Skeletal muscle satellite cell (primary cell): ENCODE measurements around the gene DDX41.
"Not testable (repeated sequence)": the region's sequence is repeated elsewhere in the genome, so short reads cannot be mapped to it uniquely, and the experiment has no call there.

Experiments
- H3K27me3 ChIP-seq: 2 replicates; pipeline ENCODE4 v1.7.0; 2013; ENCODE audit warnings: low read length; ENCODE audit not compliant: control insufficient read depth, insufficient read depth
- H3K36me3 ChIP-seq: 2 replicates; pipeline ENCODE4 v1.7.0; 2013; ENCODE audit warnings: mild to moderate bottlenecking, control low read depth, low read length; ENCODE audit not compliant: insufficient read depth
- H3K4me1 ChIP-seq: 2 replicates; pipeline ENCODE4 v1.7.0; 2013; ENCODE audit warnings: low read length; ENCODE audit not compliant: control insufficient read depth, insufficient read depth
- H3K4me2 ChIP-seq: 2 replicates; pipeline ENCODE4 v1.7.0; 2013; ENCODE audit warnings: mild to moderate bottlenecking, low read length
- H3K4me3 ChIP-seq: 2 replicates; pipeline ENCODE4 v1.7.0; 2013; ENCODE audit warnings: low read length
- H3K9ac ChIP-seq: 2 replicates; pipeline ENCODE4 v1.7.0; 2013; ENCODE audit warnings: mild to moderate bottlenecking, low read depth, low read length, moderate library complexity
- H3K9me3 ChIP-seq: replicated peaks from 2 replicates; pipeline ENCODE4 v1.7.0; 2013; ENCODE audit warnings: mild to moderate bottlenecking, control low read depth, low read length

The DDX41 gene

DNA sequence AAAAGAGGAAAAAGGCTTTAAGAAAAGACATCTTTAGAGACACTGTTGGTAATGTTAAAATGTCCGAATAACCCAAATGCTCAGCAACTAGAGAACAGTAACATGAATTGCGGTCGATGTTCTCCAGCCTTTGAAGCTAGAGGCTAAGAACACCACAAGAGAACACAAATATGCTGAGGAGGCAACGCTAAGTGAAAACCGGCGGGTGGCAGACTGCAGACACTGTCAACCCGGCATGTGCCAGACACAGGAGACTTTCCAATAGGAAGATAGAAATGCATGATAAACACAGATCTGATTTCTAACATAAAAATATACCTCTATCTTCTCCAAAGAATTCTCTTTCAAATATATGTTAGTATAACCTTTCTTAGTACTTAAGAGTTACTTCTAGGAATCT lies 18.4 kb upstream of the DDX41 start:
- peaks cover 53% of the 10 kb centered on the region for H3K36me3 ChIP-seq
- no peaks in the 10 kb centered on the region for H3K27me3 ChIP-seq
- H3K4me3 ChIP-seq = no peak overlapping the region
- H3K9ac ChIP-seq = no peak overlapping the region
- peaks cover 39% of the 10 kb centered on the region for H3K4me1 ChIP-seq
- H3K9me3 ChIP-seq = no peaks in the 10 kb centered on the region
- H3K4me2 ChIP-seq = no peak overlapping the region

DNA sequence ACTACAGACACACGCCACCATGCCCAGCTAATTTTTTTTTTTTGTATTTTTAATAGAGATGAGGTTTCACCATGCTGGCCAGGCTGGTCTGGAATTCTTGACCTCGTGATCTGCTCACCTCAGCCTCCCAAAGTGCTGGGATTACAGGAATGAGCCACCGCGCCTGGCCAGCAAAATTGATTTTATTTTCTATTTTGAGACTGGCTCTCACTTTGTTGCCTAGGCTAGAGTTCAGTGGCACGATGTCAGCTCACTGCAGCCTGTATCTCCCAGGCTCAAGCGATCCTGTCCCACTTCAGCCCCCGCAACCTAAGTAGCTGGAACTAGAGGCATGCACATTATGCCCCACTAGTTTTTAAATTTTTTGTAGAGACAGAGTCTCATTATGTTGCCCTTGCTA lies 17.7 kb upstream of the DDX41 start:
- H3K4me3 ChIP-seq, H3K27me3 ChIP-seq, H3K9me3 ChIP-seq, H3K9ac ChIP-seq, H3K4me2 ChIP-seq: not testable (repeated sequence)
- H3K4me1 ChIP-seq = peaks cover 34% of the 10 kb centered on the region
- peaks cover 60% of the 10 kb centered on the region for H3K36me3 ChIP-seq

- Histone ChIP-seq H3K9ac (no peak overlapping the region), H3K9me3 (no peaks in the 10 kb centered on the region), H3K36me3 (peaks cover 67% of the 10 kb centered on the region), H3K4me3 (no peak overlapping the region), H3K4me2 (no peak overlapping the region), H3K4me1 (peaks cover 4% of the 10 kb centered on the region), H3K27me3 (no peaks in the 10 kb centered on the region)
Observed at GRCh38 chr5:177531209-177531940, 14.6 kb upstream of the DDX41 start.

DNA sequence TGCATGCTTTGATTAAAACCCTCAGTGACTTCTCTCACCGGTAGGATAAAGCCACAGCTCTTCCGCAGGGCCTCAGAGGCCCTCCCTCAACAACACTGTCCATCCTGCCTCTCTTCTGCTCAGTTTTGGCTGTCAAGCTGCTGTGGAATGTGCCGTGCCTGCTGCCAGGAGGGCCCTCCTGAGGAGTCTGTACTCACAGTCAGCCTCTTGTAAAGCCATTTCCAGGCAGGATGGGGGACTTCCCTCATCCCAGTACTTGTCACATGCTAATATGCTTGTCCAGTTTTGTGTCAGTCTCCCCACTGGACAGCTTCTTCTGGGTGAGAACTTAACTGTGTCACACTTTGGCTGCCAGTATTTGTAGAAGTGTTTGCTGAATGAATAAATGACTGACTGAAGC lies 13.9 kb upstream of the DDX41 start:
- Histone ChIP-seq H3K4me3 (no peak overlapping the region), H3K4me2 (no peak overlapping the region), H3K9me3 (no peaks in the 10 kb centered on the region), H3K4me1 (no peaks in the 10 kb centered on the region), H3K36me3 (peaks cover 75% of the 10 kb centered on the region), H3K9ac (no peak overlapping the region), H3K27me3 (no peaks in the 10 kb centered on the region)

DNA sequence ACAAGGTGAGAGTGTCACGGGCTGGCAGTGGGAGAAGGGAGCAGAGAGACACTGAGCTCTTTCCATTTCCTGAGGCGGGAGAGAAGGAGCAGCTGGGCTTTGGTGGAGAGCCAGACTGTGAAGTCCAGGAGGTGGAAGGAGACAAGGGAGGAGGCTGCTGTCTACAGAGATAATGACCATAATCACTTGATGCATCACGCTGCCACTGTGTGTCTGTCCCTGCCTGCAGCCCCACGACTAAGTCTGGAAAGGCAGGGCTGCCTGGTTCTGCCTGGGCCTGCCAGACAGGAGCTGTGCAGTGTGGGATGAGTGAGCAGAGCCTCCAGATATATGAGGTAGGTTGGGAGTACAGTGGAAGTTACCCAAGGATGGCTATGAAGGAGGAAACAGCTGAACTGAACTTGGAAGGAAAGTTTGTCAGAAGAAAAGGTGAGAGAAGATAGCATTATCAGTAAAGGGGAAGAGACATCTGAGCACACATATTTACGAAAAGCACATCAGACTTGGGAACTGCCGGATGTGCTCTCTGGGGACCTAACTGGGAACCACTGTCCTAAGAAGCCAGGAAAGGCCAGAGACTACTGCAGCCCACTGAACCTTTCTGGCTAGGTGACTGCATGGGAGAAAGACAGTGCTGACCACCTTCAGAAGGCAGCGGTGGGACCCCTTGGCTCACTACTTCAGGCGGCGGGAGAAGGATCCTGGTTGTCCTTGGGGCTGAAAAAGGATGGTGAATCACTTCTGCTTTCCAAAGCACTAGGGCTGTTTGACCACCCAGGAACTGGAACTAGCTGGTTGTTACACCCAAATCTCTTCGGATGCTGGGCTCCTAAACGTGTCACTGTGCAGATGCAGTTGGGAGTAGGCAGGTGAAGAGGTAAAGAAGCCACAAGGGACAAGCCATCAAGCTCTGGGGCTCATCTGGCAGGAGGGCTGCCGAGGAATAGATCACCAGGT lies 12.8 kb upstream of the DDX41 start:
- H3K4me3 ChIP-seq = no peak overlapping the region
- H3K4me1 ChIP-seq = no peaks in the 10 kb centered on the region
- H3K27me3 ChIP-seq = no peaks in the 10 kb centered on the region
- no peaks in the 10 kb centered on the region for H3K9me3 ChIP-seq
- H3K9ac ChIP-seq = no peak overlapping the region
- H3K36me3 ChIP-seq = peaks cover 86% of the 10 kb centered on the region
- no peak overlapping the region for H3K4me2 ChIP-seq

- no peaks in the 10 kb centered on the region for H3K4me1 ChIP-seq
- H3K4me2 ChIP-seq = no peak overlapping the region
- H3K36me3 ChIP-seq = peaks cover 88% of the 10 kb centered on the region
- no peaks in the 10 kb centered on the region for H3K9me3 ChIP-seq
- no peak overlapping the region for H3K9ac ChIP-seq
- H3K27me3 ChIP-seq = no peaks in the 10 kb centered on the region
- H3K4me3 ChIP-seq = no peak overlapping the region
Observed at GRCh38 chr5:177528631-177529030, 11.9 kb upstream of the DDX41 start.

- H3K9ac ChIP-seq = no peak overlapping the region
- H3K4me3 ChIP-seq = no peak overlapping the region
- H3K9me3 ChIP-seq = no peaks in the 10 kb centered on the region
- no peak overlapping the region for H3K4me2 ChIP-seq
- H3K27me3 ChIP-seq = no peaks in the 10 kb centered on the region
- H3K4me1 ChIP-seq = no peaks in the 10 kb centered on the region
- H3K36me3 ChIP-seq = peaks cover 86% of the 10 kb centered on the region
Observed at GRCh38 chr5:177527595-177527994, 10.8 kb upstream of the DDX41 start.

DNA sequence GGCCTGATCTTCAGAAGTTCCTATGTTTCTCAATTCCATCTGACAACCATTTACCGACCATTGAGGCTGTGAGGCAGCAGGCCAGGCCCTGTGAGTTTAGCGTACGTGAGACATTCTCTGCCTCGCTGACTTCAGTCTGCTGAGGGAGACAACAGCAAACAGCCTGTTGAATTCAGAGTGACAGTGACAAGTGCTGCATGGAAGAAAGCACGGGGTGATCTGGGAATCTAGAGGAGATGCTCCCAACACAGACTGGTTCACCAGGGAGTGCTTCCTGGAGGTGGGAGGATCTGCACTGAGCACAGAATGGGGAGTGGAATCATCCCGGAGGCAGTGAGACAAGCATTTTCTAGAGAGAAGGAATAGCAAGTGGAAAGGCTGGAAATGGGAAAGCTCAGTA lies 10.0 kb upstream of the DDX41 start:
- Histone ChIP-seq H3K4me1 (peaks cover 2% of the 10 kb centered on the region), H3K9ac (no peak overlapping the region), H3K9me3 (no peaks in the 10 kb centered on the region), H3K36me3 (peaks cover 83% of the 10 kb centered on the region), H3K4me3 (no peak overlapping the region), H3K4me2 (no peak overlapping the region), H3K27me3 (no peaks in the 10 kb centered on the region)

DNA sequence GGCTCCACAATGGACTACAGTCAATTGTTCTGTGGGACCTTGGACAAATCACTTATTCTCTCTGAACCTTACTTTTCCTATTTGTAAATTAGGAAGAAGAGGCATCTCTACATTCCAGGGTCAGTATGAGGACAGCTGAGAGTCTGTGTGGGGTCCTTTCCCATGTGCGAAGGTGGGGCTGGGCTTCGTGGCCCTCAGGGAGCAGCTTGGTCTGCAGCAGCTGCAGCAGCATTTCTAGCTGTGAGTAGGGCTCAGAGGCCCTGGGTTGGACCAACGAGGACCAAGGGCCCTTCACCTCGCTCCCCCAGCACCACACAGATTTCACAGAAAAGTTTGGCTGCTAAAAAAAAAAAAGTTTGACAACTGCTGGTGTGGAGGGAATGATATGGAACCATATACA lies 9.4 kb upstream of the DDX41 start:
- H3K4me3 ChIP-seq = no peak overlapping the region
- H3K27me3 ChIP-seq = no peaks in the 10 kb centered on the region
- H3K9ac ChIP-seq = no peak overlapping the region
- H3K4me2 ChIP-seq = no peak overlapping the region
- H3K36me3 ChIP-seq = peaks cover 85% of the 10 kb centered on the region
- H3K4me1 ChIP-seq = peaks cover 7% of the 10 kb centered on the region
- H3K9me3 ChIP-seq = no peaks in the 10 kb centered on the region

DNA sequence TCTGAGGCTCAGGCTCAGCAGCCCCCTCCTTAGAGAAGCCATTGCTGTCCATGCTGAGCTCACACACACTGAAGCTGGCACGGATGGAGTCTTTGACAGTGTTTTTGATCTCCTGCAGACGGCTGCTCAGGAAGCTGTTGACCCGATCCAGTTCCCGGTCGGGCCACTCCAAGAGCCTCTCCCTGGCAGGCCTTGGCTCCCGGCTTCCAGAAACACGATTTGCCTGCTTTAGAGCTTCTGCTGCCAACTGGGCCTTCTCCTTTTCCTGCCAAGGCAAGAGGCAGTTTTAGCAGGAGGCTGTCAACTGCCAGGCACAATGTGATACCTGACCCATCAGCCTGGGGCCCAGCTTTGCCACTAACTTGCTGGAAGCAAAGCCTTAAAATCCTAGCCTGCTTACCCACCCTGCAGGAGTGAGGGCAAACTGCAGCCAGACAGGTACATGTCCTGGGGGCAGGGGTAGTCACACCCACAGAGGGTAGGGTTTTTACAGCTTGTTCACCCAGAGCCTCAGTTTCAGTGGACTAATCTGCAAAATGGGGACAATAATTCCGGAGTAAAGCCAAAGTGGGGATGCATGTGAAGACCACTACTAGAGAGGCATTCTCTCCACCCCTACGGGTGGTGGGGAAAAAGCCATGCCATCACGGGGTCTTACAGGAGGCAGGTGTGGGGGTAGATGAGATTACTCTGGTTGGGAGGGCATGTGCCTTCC lies 8.3 kb upstream of the DDX41 start:
- Histone ChIP-seq H3K27me3 (no peaks in the 10 kb centered on the region), H3K4me1 (peaks cover 13% of the 10 kb centered on the region), H3K4me2 (no peak overlapping the region), H3K36me3 (peaks cover 85% of the 10 kb centered on the region), H3K9me3 (no peaks in the 10 kb centered on the region), H3K9ac (no peak overlapping the region), H3K4me3 (no peak overlapping the region)

DNA sequence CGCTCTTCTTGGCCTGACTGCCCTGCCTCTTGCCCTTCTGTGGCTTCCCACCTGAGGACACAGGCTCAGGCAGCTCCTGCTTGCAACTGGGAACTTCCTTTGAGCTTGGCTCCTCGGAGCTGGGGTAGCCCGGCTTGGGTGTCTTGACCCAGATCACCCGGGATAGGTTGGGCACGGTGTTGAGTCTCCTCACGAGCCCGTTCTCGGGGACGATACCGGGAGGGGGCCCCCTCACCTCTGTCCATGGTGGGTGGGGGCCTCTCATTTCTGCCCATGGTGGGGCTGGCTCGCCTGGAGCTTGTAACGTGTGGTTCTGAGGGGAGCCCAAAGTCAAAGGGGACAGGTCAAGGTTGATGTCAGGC lies 7.8 kb upstream of the DDX41 start:
- peaks cover 85% of the 10 kb centered on the region for H3K36me3 ChIP-seq
- H3K4me1 ChIP-seq = peaks cover 13% of the 10 kb centered on the region
- H3K27me3 ChIP-seq = no peaks in the 10 kb centered on the region
- no peak overlapping the region for H3K4me3 ChIP-seq
- H3K9ac ChIP-seq = no peak overlapping the region
- H3K4me2 ChIP-seq = no peak overlapping the region
- no peaks in the 10 kb centered on the region for H3K9me3 ChIP-seq
